ENCODE data around the gene GJB5. TPM values are rescaled to one million over a fixed set of nuclear protein-coding genes. Genes with fewer than 3 reads are reported as not detected.

The GJB5 gene
- total RNA-seq, 1 experiment from 2014 or later: not detected

DNA sequence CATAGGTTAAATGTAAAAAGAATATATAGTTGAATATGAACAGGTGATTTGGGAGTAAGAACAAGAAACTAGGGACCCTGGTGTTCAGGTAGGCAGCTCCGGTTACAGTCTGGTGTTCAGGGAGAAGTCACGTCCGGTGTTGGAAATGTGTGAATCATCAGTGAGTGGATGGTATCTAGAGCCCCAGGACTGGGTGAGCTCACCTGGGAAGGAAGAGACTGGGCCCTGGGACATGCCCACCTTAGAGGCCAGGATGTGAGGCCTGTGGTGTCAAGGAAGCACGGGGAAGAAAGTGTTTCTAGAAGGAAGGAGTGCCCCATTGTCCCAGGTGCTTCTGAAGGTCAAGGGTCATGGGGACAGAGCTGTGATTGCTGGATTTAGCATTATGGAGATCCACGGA is 24.7 kb downstream of the GJB5 start:
- in situ Hi-C loops (cut with HindIII; ENCODE audit: low pct_unique_long_range_greater_than_20kb, low sequenced_read_pairs): no loop called here
- TF ChIP-seq, protein P1, sequence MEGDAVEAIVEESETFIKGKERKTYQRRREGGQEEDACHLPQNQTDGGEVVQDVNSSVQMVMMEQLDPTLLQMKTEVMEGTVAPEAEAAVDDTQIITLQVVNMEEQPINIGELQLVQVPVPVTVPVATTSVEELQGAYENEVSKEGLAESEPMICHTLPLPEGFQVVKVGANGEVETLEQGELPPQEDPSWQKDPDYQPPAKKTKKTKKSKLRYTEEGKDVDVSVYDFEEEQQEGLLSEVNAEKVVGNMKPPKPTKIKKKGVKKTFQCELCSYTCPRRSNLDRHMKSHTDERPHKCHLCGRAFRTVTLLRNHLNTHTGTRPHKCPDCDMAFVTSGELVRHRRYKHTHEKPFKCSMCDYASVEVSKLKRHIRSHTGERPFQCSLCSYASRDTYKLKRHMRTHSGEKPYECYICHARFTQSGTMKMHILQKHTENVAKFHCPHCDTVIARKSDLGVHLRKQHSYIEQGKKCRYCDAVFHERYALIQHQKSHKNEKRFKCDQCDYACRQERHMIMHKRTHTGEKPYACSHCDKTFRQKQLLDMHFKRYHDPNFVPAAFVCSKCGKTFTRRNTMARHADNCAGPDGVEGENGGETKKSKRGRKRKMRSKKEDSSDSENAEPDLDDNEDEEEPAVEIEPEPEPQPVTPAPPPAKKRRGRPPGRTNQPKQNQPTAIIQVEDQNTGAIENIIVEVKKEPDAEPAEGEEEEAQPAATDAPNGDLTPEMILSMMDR (IDR thresholded peaks at IDR 0.05): no peak
- TF ChIP-seq SIN3A (IDR thresholded peaks at IDR 0.05; ENCODE audit: borderline replicate concordance, insufficient read depth, low read depth, low read length) (no peak), POLR2AphosphoS5 (IDR thresholded peaks at IDR 0.05; ENCODE audit: low read depth, low read length) (no peak), REST (IDR thresholded peaks at IDR 0.05; ENCODE audit: insufficient read depth in 1 of 2, low read depth in 2 of 2, low read length in 1 of 2) (no peak), TCF7L2 (IDR thresholded peaks at IDR 0.05; ENCODE audit: low read depth, low read length) (no peak)
- no TSS peak for BruUV-seq (replicated peaks)
- Histone ChIP-seq H3K4me3 (ENCODE audit: low read depth in 2 of 2, low read length in 2 of 2) (no peak overlapping the region), H3K27ac (ENCODE audit: low read length) (no peak overlapping the region), H3K36me3 (ENCODE audit: control insufficient read depth, insufficient read depth, low read length) (peaks cover 5% of the 10 kb centered on the region; the same call in 1 of the 2 replicates), H3K27me3 (ENCODE audit: control insufficient read depth, insufficient read depth, low read length) (peaks cover 3% of the 10 kb centered on the region), H3K9me3 (ENCODE audit: control insufficient read depth, insufficient read depth, low read depth, low read length) (no peaks in the 10 kb centered on the region), H3K4me1 (ENCODE audit: control insufficient read depth, insufficient read depth, low read length) (peaks cover 5% of the 10 kb centered on the region; the same call in 1 of the 2 replicates)
- CTCF ChIA-PET: no interaction called here
- ATAC-seq (no peak), DNase-seq (ENCODE audit: low read depth, low spot score) (no peak)
- intact Hi-C loops (cut with micrococcal nuclease; ENCODE audit: unreplicated experiment): no loop called here
- POLR2A ChIA-PET: interaction anchor here (0.6 kb wide), 1 partner anchor 1198 kb away, joined by 3 read pairs; no protein-coding TSS in a partner anchor

DNA sequence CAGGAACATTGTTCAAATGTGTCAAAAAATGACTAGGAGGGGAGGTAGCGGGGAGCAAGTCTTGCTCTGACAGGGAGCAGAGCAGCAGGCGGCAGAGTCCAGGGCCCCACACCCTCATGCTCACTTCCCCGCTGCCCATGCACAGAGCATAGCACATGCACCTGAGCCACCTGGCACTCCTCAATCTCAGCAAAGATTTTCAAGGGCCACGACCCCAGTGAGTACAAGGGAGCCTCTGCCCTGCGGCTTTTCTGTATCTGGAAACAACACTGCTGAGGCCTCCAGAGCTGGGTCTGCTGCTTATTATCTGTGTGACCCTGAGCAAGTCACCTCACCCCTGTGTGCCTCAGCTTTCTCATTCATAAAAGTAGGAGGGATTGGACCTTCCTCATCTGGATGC is 25.1 kb downstream of the GJB5 start:
- no peak for DNase-seq (ENCODE audit: low read depth, low spot score)
- no TSS peak for BruUV-seq (replicated peaks)
- Histone ChIP-seq H3K27ac (ENCODE audit: low read length) (no peak overlapping the region), H3K9me3 (ENCODE audit: control insufficient read depth, insufficient read depth, low read depth, low read length) (no peaks in the 10 kb centered on the region), H3K4me1 (ENCODE audit: control insufficient read depth, insufficient read depth, low read length) (peaks cover 5% of the 10 kb centered on the region; the same call in 1 of the 2 replicates), H3K36me3 (ENCODE audit: control insufficient read depth, insufficient read depth, low read length) (peaks cover 5% of the 10 kb centered on the region; the same call in 1 of the 2 replicates), H3K27me3 (ENCODE audit: control insufficient read depth, insufficient read depth, low read length) (peaks cover 3% of the 10 kb centered on the region), H3K4me3 (ENCODE audit: low read depth in 2 of 2, low read length in 2 of 2) (no peak overlapping the region)
- no peak for ATAC-seq
- in situ Hi-C loops (cut with HindIII; ENCODE audit: low pct_unique_long_range_greater_than_20kb, low sequenced_read_pairs) (no loop called here), intact Hi-C loops (cut with micrococcal nuclease; ENCODE audit: unreplicated experiment) (no loop called here)
- ChIA-PET POLR2A (no interaction called here), CTCF (no interaction called here)
- no peak for TF ChIP-seq TCF7L2 (IDR thresholded peaks at IDR 0.05; ENCODE audit: low read depth, low read length)
- no peak for TF ChIP-seq SIN3A (IDR thresholded peaks at IDR 0.05; ENCODE audit: borderline replicate concordance, insufficient read depth, low read depth, low read length)
- TF ChIP-seq POLR2AphosphoS5 (IDR thresholded peaks at IDR 0.05; ENCODE audit: low read depth, low read length): no peak
- TF ChIP-seq REST (IDR thresholded peaks at IDR 0.05; ENCODE audit: insufficient read depth in 1 of 2, low read depth in 2 of 2, low read length in 1 of 2): no peak
- TF ChIP-seq, protein P1 (IDR thresholded peaks at IDR 0.05): no peak
